Trophoblast cell (in vitro differentiated cells and primary cell): ENCODE measurements around the gene PYGO1.

Source experiments
- DNase-seq, 2 donors: peaks; one replicate each; pipeline ENCODE4 v3.0.0-alpha.2; 2016
- H2AFZ ChIP-seq: 2 replicates; pipeline ENCODE4 v1.6.1; 2013; ENCODE audit warnings: low read length, moderate library complexity, mild to moderate bottlenecking; ENCODE audit not compliant: insufficient read depth, poor library complexity
- H2AK5ac ChIP-seq: 2 replicates; pipeline ENCODE4 v1.6.1; 2013; ENCODE audit warnings: mild to moderate bottlenecking, low read length
- H2BK120ac ChIP-seq: 2 replicates; pipeline ENCODE4 v1.6.1; 2013; ENCODE audit warnings: low read length, mild to moderate bottlenecking, moderate library complexity; ENCODE audit not compliant: insufficient read depth, poor library complexity
- H2BK12ac ChIP-seq: 2 replicates; pipeline ENCODE4 v1.6.1; 2013; ENCODE audit warnings: mild to moderate bottlenecking, low read length, moderate library complexity
- H2BK5ac ChIP-seq: 2 replicates; pipeline ENCODE4 v1.6.1; 2013; ENCODE audit warnings: low read length, low read depth, moderate library complexity, mild to moderate bottlenecking; ENCODE audit not compliant: poor library complexity
- H3K14ac ChIP-seq: 2 replicates; pipeline ENCODE4 v1.6.1; 2013; ENCODE audit warnings: mild to moderate bottlenecking, low read length
- H3K18ac ChIP-seq: 2 replicates; pipeline ENCODE4 v1.6.1; 2013; ENCODE audit warnings: mild to moderate bottlenecking, low read length
- H3K23ac ChIP-seq: 2 replicates; pipeline ENCODE4 v1.6.1; 2013; ENCODE audit warnings: low read length
- H3K27ac ChIP-seq: 2 replicates; pipeline ENCODE4 v1.5.1; 2013; ENCODE audit warnings: low read depth, mild to moderate bottlenecking, inconsistent platforms, low read length, moderate library complexity
- H3K27me3 ChIP-seq: 2 replicates; pipeline ENCODE4 v1.6.1; 2013; ENCODE audit warnings: inconsistent platforms, mild to moderate bottlenecking, low read length, moderate library complexity; ENCODE audit not compliant: insufficient read depth
- H3K36me3 ChIP-seq, 2 experiments: 1 replicate in 1 of 2; 2 replicates in 1 of 2; pipeline ENCODE4 v1.6.1; 2013; ENCODE audit warnings: low read length in 2 of 2, mild to moderate bottlenecking in 2 of 2, moderate library complexity in 1 of 2; ENCODE audit not compliant: insufficient read depth in 2 of 2, control insufficient read depth in 1 of 2
- H3K4ac ChIP-seq: 2 replicates; pipeline ENCODE4 v1.6.1; 2013; ENCODE audit warnings: low read depth, mild to moderate bottlenecking, low read length, moderate library complexity
- H3K4me1 ChIP-seq, 2 experiments: 1 replicate in 1 of 2; 2 replicates in 1 of 2; pipeline ENCODE4 v1.6.1; 2013; ENCODE audit warnings: low read length in 2 of 2, mild to moderate bottlenecking in 2 of 2, moderate library complexity in 1 of 2; ENCODE audit not compliant: insufficient read depth in 2 of 2, control insufficient read depth in 1 of 2
- H3K4me2 ChIP-seq: 2 replicates; pipeline ENCODE4 v1.6.1; 2013; ENCODE audit warnings: inconsistent platforms, mild to moderate bottlenecking, low read length, moderate library complexity
- H3K4me3 ChIP-seq: 2 replicates; pipeline ENCODE4 v1.5.1; 2013; ENCODE audit warnings: mild to moderate bottlenecking, low read depth, low read length, inconsistent platforms
- H3K79me1 ChIP-seq: one replicate; pipeline ENCODE4 v1.6.1; 2013; ENCODE audit warnings: low read length
- H3K79me2 ChIP-seq: 2 replicates; pipeline ENCODE4 v1.6.1; 2013; ENCODE audit warnings: low read length, mild to moderate bottlenecking; ENCODE audit not compliant: control insufficient read depth, insufficient read depth, poor library complexity
- H3K9ac ChIP-seq: 2 replicates; pipeline ENCODE4 v1.6.1; 2013; ENCODE audit warnings: mild to moderate bottlenecking, low read length
- H3K9me3 ChIP-seq: 2 replicates; pipeline ENCODE4 v1.6.1; 2013; ENCODE audit warnings: low read depth, mild to moderate bottlenecking, control low read depth, inconsistent platforms, low read length; ENCODE audit not compliant: insufficient read depth
- H4K12ac ChIP-seq: 2 replicates; pipeline ENCODE4 v1.6.1; 2013; ENCODE audit warnings: low read depth, mild to moderate bottlenecking, low read length, moderate library complexity
- H4K8ac ChIP-seq: 2 replicates; pipeline ENCODE4 v1.6.1; 2013; ENCODE audit warnings: low read depth, mild to moderate bottlenecking, low read length, moderate library complexity
- H4K91ac ChIP-seq: one replicate; pipeline ENCODE4 v1.6.1; 2013; ENCODE audit warnings: low read depth, mild to moderate bottlenecking, low read length, moderate library complexity
- WGBS: extraction: QIAGEN DNeasy Blood & Tissue Kit; methylation state at CpG from one replicate; pipeline ENCODE4 v1.1.7; 2013; ENCODE audit warnings: missing lambda C conversion rate; ENCODE audit not compliant: insufficient read length, insufficient coverage; ENCODE audit errors: extremely low coverage; 5-methylcytosine and 5-hydroxymethylcytosine counted together

The PYGO1 gene

GRCh38 chr15:55618387-55618786, 30.2 kb upstream of the PYGO1 start:
- Histone ChIP-seq H3K18ac (no peak overlapping the region), H3K4me2 (no peak overlapping the region), H3K9ac (no peak overlapping the region), H3K4me1 (no peaks in the 10 kb centered on the region), H3K79me1 (no peaks in the 10 kb centered on the region), H3K23ac (no peak overlapping the region), H2BK120ac (no peak overlapping the region), H3K79me2 (no peaks in the 10 kb centered on the region), H3K4ac (no peak overlapping the region), H4K91ac (no peak overlapping the region), H3K14ac (no peak overlapping the region), H3K9me3 (no peaks in the 10 kb centered on the region), H3K36me3 (peaks cover 26 to 35% of the 10 kb centered on the region in 2 experiments), H2AK5ac (no peak overlapping the region), H3K27ac (no peak overlapping the region), H2BK5ac (no peak overlapping the region), H2BK12ac (no peak overlapping the region), H4K8ac (no peak overlapping the region), H3K4me3 (no peak overlapping the region), H4K12ac (no peak overlapping the region), H3K27me3 (no peaks in the 10 kb centered on the region), H2AFZ (no peak overlapping the region)
- no CpG with 5 or more reads among the region's 4 CpGs for WGBS
- DNase-seq = no peak

- H3K4me1 ChIP-seq = no peaks in the 10 kb centered on the region
- no peak overlapping the region for H2BK120ac ChIP-seq
- no peak overlapping the region for H2AFZ ChIP-seq
- H3K27me3 ChIP-seq = no peaks in the 10 kb centered on the region
- no peak for DNase-seq
- no peaks in the 10 kb centered on the region for H3K9me3 ChIP-seq
- H3K23ac ChIP-seq = no peak overlapping the region
- H3K36me3 ChIP-seq = peaks cover 8 to 23% of the 10 kb centered on the region in 2 experiments
- H3K9ac ChIP-seq = no peak overlapping the region
- no peak overlapping the region for H4K12ac ChIP-seq
- no peak overlapping the region for H4K91ac ChIP-seq
- no peak overlapping the region for H3K27ac ChIP-seq
- no CpG with 5 or more reads among the region's 1 CpG for WGBS
- no peak overlapping the region for H3K14ac ChIP-seq
- H3K4ac ChIP-seq = no peak overlapping the region
- no peak overlapping the region for H3K4me2 ChIP-seq
- no peak overlapping the region for H2AK5ac ChIP-seq
- H2BK5ac ChIP-seq = no peak overlapping the region
- H2BK12ac ChIP-seq = no peak overlapping the region
- H3K79me2 ChIP-seq = no peaks in the 10 kb centered on the region
- no peak overlapping the region for H3K18ac ChIP-seq
- no peak overlapping the region for H3K4me3 ChIP-seq
- no peaks in the 10 kb centered on the region for H3K79me1 ChIP-seq
- no peak overlapping the region for H4K8ac ChIP-seq
These were observed 27.3 kb upstream of the PYGO1 start for GRCh38 chr15:55615445-55615844.

GRCh38 chr15:55613727-55614126, 25.6 kb upstream of the PYGO1 start:
- Histone ChIP-seq H2BK12ac (no peak overlapping the region), H4K91ac (no peak overlapping the region), H2AK5ac (no peak overlapping the region), H3K23ac (no peak overlapping the region), H2BK120ac (no peak overlapping the region), H2BK5ac (no peak overlapping the region), H2AFZ (no peak overlapping the region), H3K79me2 (no peaks in the 10 kb centered on the region), H3K27me3 (no peaks in the 10 kb centered on the region), H3K4me3 (no peak overlapping the region), H3K4me1 (no peaks in the 10 kb centered on the region), H3K4ac (no peak overlapping the region), H3K4me2 (no peak overlapping the region), H4K12ac (no peak overlapping the region), H3K27ac (no peak overlapping the region), H3K36me3 (peaks cover 7 to 16% of the 10 kb centered on the region in 2 experiments), H3K18ac (no peak overlapping the region), H3K79me1 (no peaks in the 10 kb centered on the region), H3K9me3 (no peaks in the 10 kb centered on the region), H4K8ac (no peak overlapping the region), H3K9ac (no peak overlapping the region), H3K14ac (no peak overlapping the region)
- WGBS = no CpG with 5 or more reads among the region's 4 CpGs
- no peak for DNase-seq

- WGBS = no CpG with 5 or more reads among the region's 5 CpGs
- Histone ChIP-seq H2AK5ac (no peak overlapping the region), H2BK5ac (no peak overlapping the region)
These were observed 18.1 kb upstream of the PYGO1 start for GRCh38 chr15:55606214-55606613.

More at GRCh38 chr15:55606214-55606613, 18.1 kb upstream of the PYGO1 start:
- H2BK12ac ChIP-seq = no peak overlapping the region
- H3K14ac ChIP-seq = no peak overlapping the region
- no peak overlapping the region for H4K12ac ChIP-seq
- H3K36me3 ChIP-seq = peaks cover 3 to 7% of the 10 kb centered on the region in 2 experiments
- no peak overlapping the region for H4K91ac ChIP-seq
- no peak overlapping the region for H3K27ac ChIP-seq
- no peak overlapping the region for H2AFZ ChIP-seq
- no peak overlapping the region for H2BK120ac ChIP-seq
- no peak overlapping the region for H3K23ac ChIP-seq
- no peaks in the 10 kb centered on the region for H3K27me3 ChIP-seq
- no peaks in the 10 kb centered on the region for H3K79me1 ChIP-seq
- no peak overlapping the region for H3K4ac ChIP-seq
- no peaks in the 10 kb centered on the region for H3K79me2 ChIP-seq
- no peak overlapping the region for H4K8ac ChIP-seq
- DNase-seq = no peak
- no peak overlapping the region for H3K18ac ChIP-seq
- H3K4me2 ChIP-seq = no peak overlapping the region
- H3K4me1 ChIP-seq = no peaks in the 10 kb centered on the region
- no peak overlapping the region for H3K9ac ChIP-seq
- H3K9me3 ChIP-seq = no peaks in the 10 kb centered on the region
- no peak overlapping the region for H3K4me3 ChIP-seq
